Thyroid gland (tissue), 4 donors: ENCODE measurements around the gene LELP1.

Experiments
- POLR2A ChIP-seq, 2 donors: fragments of 450-650 bp; IDR thresholded peaks; one replicate each; pipeline ENCODE4 v1.6.1; 2017; ENCODE audit warnings: antibody characterized with exemption in 2 of 2, mild to moderate bottlenecking in 2 of 2, moderate library complexity in 1 of 2
- TF ChIP-seq, protein P1 (sequence below), 6 experiments: fragments of 200-600 bp in 3 of 6; fragments of 450-650 bp in 3 of 6; sonication (generic) in 3 of 6; IDR thresholded peaks; one replicate each; pipeline ENCODE4 v1.5.1; 2016 to 2019; ENCODE audit warnings: antibody characterized with exemption in 6 of 6, mild to moderate bottlenecking in 2 of 6, inconsistent platforms in 1 of 6, moderate library complexity in 1 of 6

DNA sequence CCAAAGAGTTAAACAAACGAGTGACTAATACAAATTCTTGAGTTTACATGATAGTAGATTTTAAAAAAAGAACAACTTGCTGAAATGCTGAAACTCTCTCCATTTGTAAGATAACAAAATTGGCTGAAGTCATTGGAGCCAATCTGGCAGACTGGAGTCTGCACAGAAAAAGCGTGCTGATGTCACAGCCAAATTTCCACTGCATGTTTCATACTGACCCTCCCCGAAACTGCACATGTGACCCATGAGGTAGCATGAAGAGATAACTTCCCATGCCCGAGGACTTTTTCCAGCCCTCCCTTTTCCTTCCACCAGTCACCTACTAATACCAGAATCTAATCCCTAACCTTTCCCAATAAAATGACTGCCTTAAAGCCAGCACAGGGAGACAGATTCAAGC lies 1.2 kb upstream of the LELP1 start:
- TF ChIP-seq, protein P1, sequence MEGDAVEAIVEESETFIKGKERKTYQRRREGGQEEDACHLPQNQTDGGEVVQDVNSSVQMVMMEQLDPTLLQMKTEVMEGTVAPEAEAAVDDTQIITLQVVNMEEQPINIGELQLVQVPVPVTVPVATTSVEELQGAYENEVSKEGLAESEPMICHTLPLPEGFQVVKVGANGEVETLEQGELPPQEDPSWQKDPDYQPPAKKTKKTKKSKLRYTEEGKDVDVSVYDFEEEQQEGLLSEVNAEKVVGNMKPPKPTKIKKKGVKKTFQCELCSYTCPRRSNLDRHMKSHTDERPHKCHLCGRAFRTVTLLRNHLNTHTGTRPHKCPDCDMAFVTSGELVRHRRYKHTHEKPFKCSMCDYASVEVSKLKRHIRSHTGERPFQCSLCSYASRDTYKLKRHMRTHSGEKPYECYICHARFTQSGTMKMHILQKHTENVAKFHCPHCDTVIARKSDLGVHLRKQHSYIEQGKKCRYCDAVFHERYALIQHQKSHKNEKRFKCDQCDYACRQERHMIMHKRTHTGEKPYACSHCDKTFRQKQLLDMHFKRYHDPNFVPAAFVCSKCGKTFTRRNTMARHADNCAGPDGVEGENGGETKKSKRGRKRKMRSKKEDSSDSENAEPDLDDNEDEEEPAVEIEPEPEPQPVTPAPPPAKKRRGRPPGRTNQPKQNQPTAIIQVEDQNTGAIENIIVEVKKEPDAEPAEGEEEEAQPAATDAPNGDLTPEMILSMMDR (IDR thresholded peaks at IDR 0.05) = no peak
- TF ChIP-seq POLR2A (IDR thresholded peaks at IDR 0.05) = no peak
